Tibial artery (tissue), 4 donors: ENCODE measurements around the gene HNF1B.
"Not testable (repeated sequence)": the region's sequence is repeated elsewhere in the genome, so short reads cannot be mapped to it uniquely, and the experiment has no call there.

ENCODE experiments used
- DNase-seq, 2 donors: peaks; one replicate each; pipeline ENCODE4 v3.0.0-alpha.2; 2019
- H3K27ac ChIP-seq, 2 donors: fragments of 200-600 bp; sonication (generic) in 1 of 2; 1 replicate in 1 of 2; 2 replicates in 1 of 2; pipeline ENCODE4 v1.5.1; 2018 to 2019; ENCODE audit warnings: mild to moderate bottlenecking in 1 of 2
- H3K27me3 ChIP-seq, 2 donors: fragments of 200-600 bp; sonication (generic) in 1 of 2; one replicate each; pipeline versions ENCODE4 v1.5.1 to v1.6.0; 2016 to 2019
- H3K36me3 ChIP-seq, 3 donors: fragments of 200-600 bp; sonication (generic) in 2 of 3; one replicate each; pipeline ENCODE4 v1.5.1; 2016 to 2019; ENCODE audit warnings: mild to moderate bottlenecking in 2 of 3
- H3K4me1 ChIP-seq, 4 donors: fragments of 200-600 bp; sonication (generic) in 2 of 4; 1 replicate in 3 of 4; 2 replicates in 1 of 4; pipeline ENCODE4 v1.5.1; 2016 to 2019
- H3K4me3 ChIP-seq, 2 donors: fragments of 200-600 bp; sonication (generic) in 1 of 2; 1 replicate in 1 of 2; 2 replicates in 1 of 2; pipeline ENCODE4 v1.5.1; 2018 to 2019; ENCODE audit warnings: mild to moderate bottlenecking in 2 of 2
- H3K9me3 ChIP-seq, 3 donors: fragments of 200-600 bp; sonication (generic) in 1 of 3; one replicate each; pipeline ENCODE4 v1.5.1; 2016 to 2019
- intact Hi-C: fragments of 100-400 bp; cut with DNase I; formaldehyde crosslinking; loops from one replicate; pipeline ENCODE4 v1.15.0; 2023; ENCODE audit warnings: low total_unique reads
- TF ChIP-seq, protein P1 (sequence below), 2 experiments: fragments of 200-600 bp in 1 of 2; fragments of 450-650 bp in 1 of 2; IDR thresholded peaks; one replicate each; pipeline ENCODE4 v1.5.1; 2017 to 2019; ENCODE audit warnings: antibody characterized with exemption in 2 of 2, mild to moderate bottlenecking in 1 of 2, moderate library complexity in 1 of 2

HNF1B gene

GRCh38 chr17:37789021-37789565 is 44.2 kb upstream of the HNF1B start:
- H3K9me3 ChIP-seq = no peaks in the 10 kb centered on the region
- TF ChIP-seq, protein P1, sequence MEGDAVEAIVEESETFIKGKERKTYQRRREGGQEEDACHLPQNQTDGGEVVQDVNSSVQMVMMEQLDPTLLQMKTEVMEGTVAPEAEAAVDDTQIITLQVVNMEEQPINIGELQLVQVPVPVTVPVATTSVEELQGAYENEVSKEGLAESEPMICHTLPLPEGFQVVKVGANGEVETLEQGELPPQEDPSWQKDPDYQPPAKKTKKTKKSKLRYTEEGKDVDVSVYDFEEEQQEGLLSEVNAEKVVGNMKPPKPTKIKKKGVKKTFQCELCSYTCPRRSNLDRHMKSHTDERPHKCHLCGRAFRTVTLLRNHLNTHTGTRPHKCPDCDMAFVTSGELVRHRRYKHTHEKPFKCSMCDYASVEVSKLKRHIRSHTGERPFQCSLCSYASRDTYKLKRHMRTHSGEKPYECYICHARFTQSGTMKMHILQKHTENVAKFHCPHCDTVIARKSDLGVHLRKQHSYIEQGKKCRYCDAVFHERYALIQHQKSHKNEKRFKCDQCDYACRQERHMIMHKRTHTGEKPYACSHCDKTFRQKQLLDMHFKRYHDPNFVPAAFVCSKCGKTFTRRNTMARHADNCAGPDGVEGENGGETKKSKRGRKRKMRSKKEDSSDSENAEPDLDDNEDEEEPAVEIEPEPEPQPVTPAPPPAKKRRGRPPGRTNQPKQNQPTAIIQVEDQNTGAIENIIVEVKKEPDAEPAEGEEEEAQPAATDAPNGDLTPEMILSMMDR (IDR thresholded peaks at IDR 0.05) = no peak
- intact Hi-C loops = no loop called here
- H3K36me3 ChIP-seq = no peaks in the 10 kb centered on the region
- no peak overlapping the region for H3K27ac ChIP-seq
- no peaks in the 10 kb centered on the region for H3K4me1 ChIP-seq
- H3K27me3 ChIP-seq = peaks cover 0 to 40% of the 10 kb centered on the region in 2 donors
- H3K4me3 ChIP-seq = no peak overlapping the region
- no peak for DNase-seq

DNA sequence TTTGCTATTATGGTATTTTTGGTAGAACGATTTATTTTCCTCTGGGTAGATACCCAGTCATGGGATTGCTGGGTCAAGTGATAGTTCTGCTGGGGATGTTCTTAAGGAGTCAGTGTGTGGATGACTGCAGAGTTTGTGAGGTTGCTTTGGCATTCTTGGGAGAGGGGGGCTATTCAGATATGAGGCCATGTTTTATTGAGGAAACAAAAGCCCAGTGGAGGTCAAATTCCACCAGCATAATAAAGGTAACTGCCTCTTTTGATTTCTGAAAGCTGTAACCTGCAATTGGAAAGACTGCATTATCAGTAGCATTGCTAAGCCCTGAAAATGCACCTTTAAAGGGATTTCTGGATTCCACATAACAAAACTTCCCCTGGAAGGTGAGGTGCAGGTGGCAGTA is 43.7 kb upstream of the HNF1B start:
- no peak overlapping the region for H3K27ac ChIP-seq
- peaks cover 0 to 40% of the 10 kb centered on the region in 2 donors for H3K27me3 ChIP-seq
- no peaks in the 10 kb centered on the region for H3K4me1 ChIP-seq
- TF ChIP-seq, protein P1 (IDR thresholded peaks at IDR 0.05) = no peak
- no peaks in the 10 kb centered on the region for H3K9me3 ChIP-seq
- intact Hi-C loops = no loop called here
- no peak for DNase-seq
- no peaks in the 10 kb centered on the region for H3K36me3 ChIP-seq
- no peak overlapping the region for H3K4me3 ChIP-seq

DNA sequence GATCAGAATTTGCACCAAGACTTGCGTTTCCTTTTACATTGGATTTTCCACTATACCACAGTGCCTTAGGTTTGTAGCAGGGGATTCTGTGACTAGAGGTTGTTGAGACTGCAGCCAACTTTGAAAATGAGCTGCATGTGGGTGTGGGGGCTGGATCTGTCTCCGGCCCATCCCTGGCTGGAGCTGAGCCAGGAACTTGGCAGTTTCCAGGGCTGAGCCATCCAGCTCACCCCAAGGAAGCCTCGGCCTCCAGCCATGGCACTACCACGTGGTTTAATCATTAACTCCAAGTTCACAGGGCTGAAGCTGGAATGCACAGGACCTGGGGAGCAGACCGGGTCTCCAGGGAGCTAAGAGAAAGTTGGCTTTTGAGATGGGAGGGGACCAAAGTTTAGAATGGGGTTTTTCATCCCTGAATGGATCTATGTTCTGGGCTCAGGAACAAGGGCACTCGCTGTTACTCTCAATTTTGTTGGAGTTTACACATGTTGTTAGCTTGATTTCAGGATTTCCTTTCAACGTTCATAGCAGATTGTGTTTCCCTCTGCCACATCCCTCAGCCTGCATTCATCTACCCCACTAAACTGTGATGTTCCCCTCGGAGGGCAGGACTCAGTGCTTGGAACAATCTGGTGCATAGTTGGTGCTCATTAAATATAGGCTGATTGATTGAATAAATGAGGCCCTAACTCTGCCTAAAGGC is 42.3 kb upstream of the HNF1B start:
- Histone ChIP-seq H3K27ac (no peak overlapping the region), H3K4me3 (no peak overlapping the region), H3K9me3 (no peaks in the 10 kb centered on the region), H3K27me3 (peaks cover 0 to 33% of the 10 kb centered on the region in 2 donors), H3K36me3 (no peaks in the 10 kb centered on the region), H3K4me1 (no peaks in the 10 kb centered on the region)
- DNase-seq = no peak
- intact Hi-C loops = no loop called here
- TF ChIP-seq, protein P1 (IDR thresholded peaks at IDR 0.05) = no peak

- peaks cover 0 to 26% of the 10 kb centered on the region in 2 donors for H3K27me3 ChIP-seq
- intact Hi-C loops = no loop called here
- H3K4me3 ChIP-seq = no peak overlapping the region
- H3K4me1 ChIP-seq = no peaks in the 10 kb centered on the region
- DNase-seq = no peak
- H3K36me3 ChIP-seq = no peaks in the 10 kb centered on the region
- TF ChIP-seq, protein P1 (IDR thresholded peaks at IDR 0.05) = no peak
- no peaks in the 10 kb centered on the region for H3K9me3 ChIP-seq
- no peak overlapping the region for H3K27ac ChIP-seq
These were observed 41.6 kb upstream of the HNF1B start for GRCh38 chr17:37786481-37786880.

DNA sequence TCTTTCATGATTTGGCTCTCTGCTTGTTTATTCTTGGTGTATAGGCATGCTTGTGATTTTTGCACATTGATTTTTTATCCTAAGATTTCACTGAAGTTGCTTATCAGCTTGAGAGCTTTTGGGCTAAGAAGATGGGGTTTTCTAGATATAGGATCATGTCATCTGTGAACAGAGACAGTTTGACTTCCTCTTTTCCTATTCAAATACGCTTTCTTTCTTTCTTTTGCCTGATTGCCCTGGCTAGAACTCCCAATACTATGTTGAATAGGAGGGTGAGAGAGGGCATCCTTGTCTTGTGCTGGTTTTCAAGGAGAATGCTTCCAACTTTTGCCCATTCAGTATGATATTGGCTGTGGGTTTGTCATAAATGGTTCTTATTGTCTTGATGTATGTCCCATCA is 37.6 kb upstream of the HNF1B start:
- H3K27ac ChIP-seq, H3K4me3 ChIP-seq, intact Hi-C loops, H3K4me1 ChIP-seq, H3K9me3 ChIP-seq, DNase-seq, H3K27me3 ChIP-seq, H3K36me3 ChIP-seq: not testable (repeated sequence)

DNA sequence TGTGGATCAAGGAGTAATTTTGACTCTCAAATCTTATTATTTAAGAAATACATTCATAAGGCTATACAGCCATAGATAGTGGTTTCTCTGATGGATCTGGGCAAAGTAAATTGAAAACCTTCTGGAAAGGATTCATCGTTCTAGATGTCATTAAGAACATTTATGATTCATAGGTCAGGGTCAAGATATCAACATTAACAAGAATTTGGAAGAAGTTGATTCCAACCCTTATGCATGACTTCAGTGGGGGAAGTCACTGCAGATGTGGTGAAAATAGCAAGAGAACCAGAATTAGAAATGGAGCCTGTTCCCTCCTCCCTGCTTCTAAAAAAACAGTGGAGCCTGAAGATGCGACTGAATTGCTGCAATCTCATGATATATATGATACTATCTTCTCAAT is 36.6 kb upstream of the HNF1B start:
- no peaks in the 10 kb centered on the region for H3K4me1 ChIP-seq
- no peak for DNase-seq
- no peaks in the 10 kb centered on the region for H3K36me3 ChIP-seq
- no peak overlapping the region for H3K27ac ChIP-seq
- H3K27me3 ChIP-seq = no peaks in the 10 kb centered on the region
- TF ChIP-seq, protein P1 (IDR thresholded peaks at IDR 0.05) = no peak
- no peaks in the 10 kb centered on the region for H3K9me3 ChIP-seq
- intact Hi-C loops = no loop called here
- no peak overlapping the region for H3K4me3 ChIP-seq
